GM19463 (cell line): ENCODE data around the gene MTFMT.
"Not testable (repeated sequence)": the region's sequence is repeated elsewhere in the genome, so short reads cannot be mapped to it uniquely, and the experiment has no call there.

Experiments used
- ATAC-seq: cut with Tn5 transposase; IDR thresholded peaks from one replicate; pipeline ENCODE4 v1.9.1; 2021; ENCODE audit warnings: mild to moderate bottlenecking, moderate library complexity; ENCODE audit not compliant: unreplicated experiment

The MTFMT gene

DNA sequence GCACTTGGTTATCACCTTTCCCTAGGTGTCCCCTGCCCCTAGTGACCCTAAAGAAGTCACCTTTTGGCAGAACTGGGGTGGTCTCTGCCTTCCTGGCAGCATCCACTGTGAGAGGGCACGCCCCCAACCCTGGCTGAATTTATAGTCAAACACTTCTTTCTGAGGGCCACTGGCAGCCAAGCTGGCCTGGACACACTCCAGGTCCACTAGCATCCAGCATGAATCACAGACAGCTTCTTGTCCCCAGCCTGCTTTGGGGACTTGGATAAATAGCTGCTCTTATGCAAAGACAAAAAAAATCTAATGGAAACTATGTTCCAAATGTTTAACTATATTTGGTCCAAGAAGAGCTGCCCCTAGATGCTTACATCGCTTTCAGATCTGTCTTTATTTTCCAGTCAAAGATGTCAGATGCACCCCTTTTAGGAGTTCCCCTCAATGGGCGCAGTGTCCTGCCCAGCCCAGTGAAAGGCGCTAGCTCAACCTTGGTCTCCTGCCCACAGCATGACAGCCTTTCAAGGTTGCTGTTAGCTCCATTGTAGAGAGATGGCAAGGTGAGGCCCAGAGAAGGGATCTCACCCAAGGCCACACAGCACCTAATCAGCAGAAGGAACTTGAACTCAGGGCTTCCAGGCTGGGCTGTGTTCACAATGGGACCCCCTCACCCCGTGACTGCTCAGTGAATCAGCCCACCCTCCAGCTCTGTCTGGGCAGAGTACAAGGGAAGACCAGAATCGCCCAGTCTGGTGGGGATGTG is 31.4 kb upstream of the MTFMT start:
- no peak for ATAC-seq

DNA sequence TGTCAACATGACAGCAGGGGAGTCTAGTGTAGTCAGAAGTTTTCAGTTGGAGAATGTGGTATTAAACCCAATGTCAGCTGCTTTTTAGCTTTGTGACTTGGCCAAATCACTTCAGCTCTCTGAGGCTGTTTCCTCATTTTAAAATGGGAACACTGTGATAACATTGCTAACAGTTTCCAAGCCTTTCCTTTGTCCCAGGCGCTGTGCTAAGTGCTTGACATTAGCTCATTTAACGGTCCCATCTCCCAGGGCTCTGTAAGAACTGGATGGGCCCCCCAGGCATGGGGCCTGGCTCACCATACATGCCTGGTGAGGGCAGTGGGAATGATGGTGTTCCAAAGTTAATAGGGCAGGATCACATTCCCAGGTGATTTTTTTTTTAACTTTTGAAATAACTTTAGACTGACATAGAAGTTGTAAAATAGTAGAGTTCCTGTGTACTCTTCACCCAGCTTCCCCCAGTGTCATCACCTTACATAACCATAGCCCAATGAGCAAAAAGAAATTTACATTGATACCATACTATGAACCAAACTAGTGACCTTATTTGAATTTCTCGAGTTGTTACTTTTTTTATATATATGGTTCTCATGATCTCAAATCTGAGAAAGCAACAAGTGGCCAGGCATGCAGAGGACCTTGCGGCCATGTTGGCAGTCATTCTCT is 30.6 kb upstream of the MTFMT start:
- ATAC-seq: no peak

DNA sequence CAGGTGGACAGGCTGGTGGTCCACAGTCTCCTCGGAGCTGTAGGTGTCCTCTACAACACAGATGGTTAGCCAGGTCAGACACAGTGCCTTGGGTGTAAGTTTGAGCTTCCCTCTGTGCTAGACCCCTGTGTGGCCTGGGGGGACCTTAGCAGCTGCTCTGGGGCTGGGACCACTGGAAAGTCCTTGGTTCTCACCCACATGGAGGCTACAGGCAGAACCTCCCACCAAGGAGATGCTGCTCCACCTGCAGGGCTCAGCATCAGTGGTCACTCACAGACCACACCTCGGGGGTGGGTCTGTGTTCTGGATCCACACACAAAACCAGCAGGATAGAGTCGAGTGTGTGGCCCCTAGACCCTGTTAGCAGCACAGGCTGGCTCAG is 29.9 kb upstream of the MTFMT start:
- ATAC-seq: no peak

- ATAC-seq: no peak
Measured at GRCh38 chr15:65058394-65059368, 29.2 kb upstream of the MTFMT start.

- no peak for ATAC-seq
Measured at GRCh38 chr15:65057549-65057940, 28.1 kb upstream of the MTFMT start.

DNA sequence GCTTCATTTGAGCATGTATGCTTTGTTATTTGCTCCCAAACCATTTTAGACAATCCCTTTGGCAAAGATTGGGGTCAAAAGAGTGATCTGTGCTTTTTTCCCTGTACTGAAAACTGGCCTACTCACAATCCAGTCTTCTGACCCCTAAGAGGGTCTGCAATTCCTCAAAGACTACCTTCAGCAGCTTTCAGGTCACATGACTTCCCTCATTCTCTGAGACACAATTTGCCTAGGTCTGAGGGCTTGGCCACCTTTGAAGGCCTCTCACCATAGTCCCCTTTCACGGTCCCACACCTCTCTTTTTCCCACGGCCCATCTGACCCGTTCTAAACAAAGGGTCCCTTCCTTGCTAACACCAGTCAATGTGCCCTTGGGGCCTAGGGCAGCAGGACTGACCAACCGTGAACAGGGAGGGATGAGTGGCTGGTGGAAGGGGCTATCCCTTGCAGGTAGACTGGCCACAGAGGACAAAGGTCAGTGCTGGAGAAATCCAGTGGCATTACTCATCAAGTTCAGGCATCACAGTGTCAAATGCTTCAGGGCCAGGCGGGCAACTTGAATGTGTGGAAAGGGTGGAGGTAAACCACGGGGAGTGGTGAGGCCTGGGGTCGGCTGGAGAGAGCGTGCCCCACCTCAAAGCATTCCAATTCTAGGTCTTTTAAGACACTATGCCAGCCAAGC is 27.6 kb upstream of the MTFMT start:
- ATAC-seq: no peak

GRCh38 chr15:65056106-65056505 is 26.7 kb upstream of the MTFMT start:
- no peak for ATAC-seq

- no peak for ATAC-seq
Measured at GRCh38 chr15:65055201-65055870, 25.9 kb upstream of the MTFMT start.

DNA sequence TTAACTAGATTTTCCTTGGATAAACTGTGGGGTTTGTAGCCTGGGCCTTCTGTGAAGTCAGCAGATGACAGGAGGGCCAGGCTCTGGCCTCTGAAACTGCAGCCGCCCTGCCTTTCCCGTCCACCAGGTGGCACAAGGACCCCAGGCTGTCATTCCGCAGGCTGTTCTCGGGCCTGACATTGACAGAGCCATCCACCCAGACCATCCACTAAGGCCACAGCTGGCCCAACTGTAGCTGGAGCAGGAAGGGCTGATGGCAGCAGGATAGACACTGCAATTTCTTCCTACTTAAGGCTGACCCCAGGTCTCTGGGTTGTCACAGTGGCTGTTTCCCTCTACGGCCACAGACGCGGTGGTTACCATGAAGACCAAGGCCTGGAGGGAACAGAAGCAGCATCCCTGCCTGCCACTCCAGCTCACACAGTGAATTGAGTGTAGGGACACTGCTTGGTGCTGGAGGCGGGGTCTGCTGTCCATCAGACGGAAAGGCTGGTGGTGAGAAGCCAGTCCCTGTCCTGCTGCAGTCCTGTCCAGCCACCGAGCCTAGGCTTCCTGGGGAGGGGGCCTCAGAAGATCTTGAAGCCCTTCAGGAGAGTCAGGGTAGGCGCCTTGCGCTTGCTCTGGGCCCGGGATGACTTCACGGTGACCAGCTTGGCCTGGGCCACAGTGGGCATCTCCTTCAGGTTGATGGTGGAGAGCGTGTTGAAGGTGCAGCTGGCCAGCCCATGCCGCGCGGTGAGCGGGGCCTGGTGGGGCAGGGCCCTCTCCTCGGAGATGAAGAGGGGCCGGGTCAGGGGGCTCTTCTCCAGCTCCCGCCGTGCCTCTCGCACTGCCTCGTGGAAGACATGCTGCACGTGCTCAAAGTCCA is 25.1 kb upstream of the MTFMT start:
- ATAC-seq: peak; percentile 47

- no peak for ATAC-seq
Measured at GRCh38 chr15:65052956-65053355, 23.5 kb upstream of the MTFMT start.

GRCh38 chr15:65051266-65051665 is 21.8 kb upstream of the MTFMT start:
- no peak for ATAC-seq

DNA sequence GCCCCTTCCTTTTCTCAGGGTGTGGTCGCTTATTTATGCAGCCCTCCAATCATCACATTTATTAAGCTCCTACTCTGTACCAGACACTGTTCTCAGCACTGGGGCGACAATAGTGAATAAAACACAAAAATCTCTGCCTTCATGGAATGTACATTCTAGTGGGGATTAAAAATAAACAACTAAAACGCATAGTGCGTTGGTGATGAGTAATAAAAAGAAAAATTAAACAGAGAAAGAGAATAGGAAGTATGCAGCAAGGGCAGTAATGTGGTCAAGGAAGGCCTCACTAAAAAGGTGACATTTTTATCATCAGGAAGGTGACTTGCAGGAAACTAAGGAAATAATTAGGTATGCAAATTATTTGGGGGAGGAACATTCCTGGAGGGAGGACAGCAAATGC is 20.8 kb upstream of the MTFMT start:
- no peak for ATAC-seq

DNA sequence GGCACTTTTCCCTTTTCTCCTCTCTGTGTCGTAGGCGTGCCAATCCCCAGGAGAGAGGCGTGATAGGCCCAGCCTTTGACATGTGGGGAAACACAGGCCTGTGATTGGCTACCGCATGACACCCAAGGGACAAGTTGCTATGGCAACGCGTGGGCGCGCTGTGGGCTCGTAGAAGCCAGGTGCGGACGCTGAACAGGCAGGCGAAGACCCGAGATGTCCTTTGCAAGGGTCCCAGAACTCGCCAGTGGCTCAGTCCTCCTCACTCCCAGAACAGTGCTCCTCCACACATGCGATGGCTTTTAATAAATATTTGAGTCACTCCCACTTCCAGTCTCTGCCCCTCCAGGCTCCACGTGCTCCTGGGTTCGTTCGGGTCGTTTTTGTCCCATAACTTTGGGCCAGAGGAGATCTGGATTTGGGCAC is 20.0 kb upstream of the MTFMT start:
- ATAC-seq: peak; percentile 95

DNA sequence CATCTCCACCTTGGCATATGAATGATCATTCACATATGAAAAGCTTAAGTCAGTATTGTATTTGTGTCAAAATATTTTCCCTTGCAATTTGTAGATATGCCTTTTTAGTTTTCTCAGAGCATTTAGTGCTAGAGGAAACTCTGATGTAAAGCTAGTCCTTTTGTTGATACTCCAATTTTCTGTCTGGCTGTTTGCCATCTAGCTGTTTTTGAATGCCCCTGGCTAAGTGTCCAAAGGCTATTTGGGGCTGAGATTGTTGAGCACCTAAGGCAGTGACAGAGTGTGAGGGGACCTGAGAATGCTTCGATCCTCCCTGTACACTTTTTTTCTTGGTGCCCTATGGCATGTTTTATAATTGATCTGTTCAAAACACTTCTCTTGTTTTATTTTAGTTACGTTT is 18.8 kb upstream of the MTFMT start:
- no peak for ATAC-seq

DNA sequence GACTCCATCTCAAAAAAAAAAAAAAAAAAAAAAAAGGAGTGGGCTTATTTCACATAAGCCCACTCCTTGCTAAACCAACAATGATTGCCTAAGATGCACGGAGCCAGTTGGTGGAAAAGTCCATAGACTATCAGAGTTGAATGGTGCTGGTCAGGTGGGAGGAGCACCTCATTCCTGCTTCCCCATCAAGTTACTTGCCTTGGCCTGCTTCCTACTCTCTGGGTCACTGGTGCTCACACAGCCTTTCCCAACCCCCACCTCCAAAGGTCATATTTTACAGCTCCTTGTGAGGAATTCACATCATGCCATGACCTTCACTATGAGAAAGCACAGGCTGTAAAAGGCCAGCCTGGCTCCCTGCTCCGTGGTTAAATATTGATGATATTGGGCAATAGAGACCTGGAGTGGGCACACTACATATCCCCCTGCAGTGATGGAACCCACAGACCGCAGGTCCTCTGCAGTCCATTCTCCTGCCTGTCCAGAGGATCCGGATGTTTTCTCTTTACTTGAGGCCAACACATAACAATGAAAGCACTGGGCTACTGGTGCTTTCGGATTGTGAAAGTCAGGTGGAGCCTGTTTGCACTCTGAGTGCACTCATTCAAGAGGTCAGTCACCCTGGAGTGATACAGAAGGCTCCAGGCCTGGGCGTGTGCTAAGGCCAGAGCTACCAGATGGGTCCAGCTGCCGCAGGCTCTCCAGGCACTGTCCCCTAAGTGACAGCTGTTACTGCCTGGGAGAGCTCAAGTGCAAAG is 15.5 kb upstream of the MTFMT start, which contains the start of gene SLC51B:
SLC51B (plus strand) TSS at position 664 of the 758 bp plus-strand sequence. CDS start 4,618 bp downstream, outside the sequence.
- ATAC-seq: no peak

- ATAC-seq: not testable (repeated sequence)
Measured at GRCh38 chr15:65044218-65044617, 14.8 kb upstream of the MTFMT start.

DNA sequence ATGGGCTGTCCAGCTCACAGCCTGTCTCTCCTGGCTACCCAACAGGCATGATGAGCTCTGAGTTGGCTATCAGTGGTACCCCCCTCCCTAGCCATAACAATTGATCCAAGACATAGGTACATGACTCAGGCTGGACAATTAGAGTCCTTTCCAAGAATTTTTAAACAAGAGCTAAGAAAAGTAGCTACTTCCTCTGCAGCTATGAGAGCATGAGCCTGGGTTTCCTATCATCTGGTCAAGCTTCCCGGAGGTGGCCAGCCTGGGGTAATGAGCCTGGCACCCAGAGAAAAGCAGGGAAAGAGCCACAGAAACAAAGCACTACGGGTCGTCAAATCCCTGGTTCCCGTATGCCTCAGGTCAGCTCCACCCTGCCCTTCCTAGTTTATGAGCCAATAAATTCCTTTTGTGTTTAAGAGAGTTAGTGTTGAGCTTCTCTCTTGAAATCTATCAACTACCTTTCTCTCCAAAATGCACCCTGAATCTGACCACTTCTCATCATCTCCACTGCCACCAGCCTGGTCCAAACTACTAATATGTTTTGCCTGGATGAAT is 13.4 kb upstream of the MTFMT start:
- no peak for ATAC-seq

- no peak for ATAC-seq
Measured at GRCh38 chr15:65041787-65042186, 12.3 kb upstream of the MTFMT start.
